Peyer's patch (tissue), 4 donors: ENCODE results near the gene UBE2E2. TPM values are rescaled to one million over a fixed set of nuclear protein-coding genes. Genes with fewer than 3 reads are reported as not detected.

Experiments
- DNase-seq, 3 donors: peaks; one replicate each; pipeline ENCODE4 v3.0.0-alpha.2; 2017 to 2019
- H3K27ac ChIP-seq, 4 donors: fragments of 200-600 bp; sonication (generic); one replicate each; pipeline ENCODE4 v1.5.1; 2016 to 2019
- H3K27me3 ChIP-seq, 2 donors: fragments of 200-600 bp; sonication (generic); one replicate each; pipeline ENCODE4 v1.5.1; 2019
- H3K36me3 ChIP-seq, 3 donors: fragments of 200-600 bp; sonication (generic); one replicate each; pipeline ENCODE4 v1.5.1; 2016 to 2019
- H3K4me1 ChIP-seq, 4 donors: fragments of 200-600 bp; sonication (generic); one replicate each; pipeline ENCODE4 v1.5.1; 2016 to 2019
- H3K4me3 ChIP-seq, 4 donors: fragments of 200-600 bp; sonication (generic); 1 replicate in 3 of 4; 2 replicates in 1 of 4; pipeline ENCODE4 v1.5.1; 2016 to 2019; ENCODE audit warnings: mild to moderate bottlenecking in 1 of 4
- H3K9me3 ChIP-seq, 4 donors: fragments of 200-600 bp; sonication (generic); one replicate each; pipeline ENCODE4 v1.5.1; 2016 to 2019; ENCODE audit warnings: mild to moderate bottlenecking in 1 of 4
- CTCF ChIP-seq, 6 experiments: fragments of 450-650 bp in 4 of 6; fragments of 200-600 bp in 2 of 6; sonication (generic) in 1 of 6; IDR thresholded peaks; one replicate each; pipeline ENCODE4 v1.5.1; 2017 to 2019; ENCODE audit warnings: antibody characterized with exemption in 6 of 6, mild to moderate bottlenecking in 3 of 6, moderate library complexity in 1 of 6
- POLR2A ChIP-seq, 2 donors: fragments of 450-650 bp; IDR thresholded peaks; one replicate each; pipeline ENCODE4 v1.5.1; 2017; ENCODE audit warnings: antibody characterized with exemption in 2 of 2, mild to moderate bottlenecking in 2 of 2, moderate library complexity in 2 of 2
- total RNA-seq, 4 donors: library from RNA; depleted of rRNA; stranded (reverse); fragments of >200 nt; gene quantifications; one replicate each; pipeline ENCODE4 v1.1.0, GENCODE V29; 2016

Gene UBE2E2
- total RNA-seq, 4 donors from 2014 or later: 0.70 to 37.1 (median 20.8) TPM

- no peaks in the 10 kb centered on the region for H3K27me3 ChIP-seq
- H3K36me3 ChIP-seq: no peaks in the 10 kb centered on the region
- TF ChIP-seq POLR2A (IDR thresholded peaks at IDR 0.05) (no peak), CTCF (IDR thresholded peaks at IDR 0.05) (no peak)
- H3K4me1 ChIP-seq: no peaks in the 10 kb centered on the region
- no peak overlapping the region for H3K4me3 ChIP-seq
- DNase-seq: no peak
- H3K27ac ChIP-seq: no peak overlapping the region
- no peaks in the 10 kb centered on the region for H3K9me3 ChIP-seq
Measured at GRCh38 chr3:23304424-23304823, 101.3 kb downstream of the UBE2E2 start.

GRCh38 chr3:23308986-23309625 lies 106.0 kb downstream of the UBE2E2 start:
- no peak overlapping the region for H3K4me3 ChIP-seq
- no peak for DNase-seq
- H3K9me3 ChIP-seq: no peaks in the 10 kb centered on the region
- no peaks in the 10 kb centered on the region for H3K27me3 ChIP-seq
- TF ChIP-seq POLR2A (IDR thresholded peaks at IDR 0.05): no peak
- no peak for TF ChIP-seq CTCF (IDR thresholded peaks at IDR 0.05)
- H3K4me1 ChIP-seq: no peaks in the 10 kb centered on the region
- no peak overlapping the region for H3K27ac ChIP-seq
- no peaks in the 10 kb centered on the region for H3K36me3 ChIP-seq

GRCh38 chr3:23312866-23313265 lies 109.7 kb downstream of the UBE2E2 start:
- TF ChIP-seq CTCF (IDR thresholded peaks at IDR 0.05) (no peak), POLR2A (IDR thresholded peaks at IDR 0.05) (no peak)
- DNase-seq: no peak
- no peak overlapping the region for H3K4me3 ChIP-seq

GRCh38 chr3:23314981-23315762 lies 112.0 kb downstream of the UBE2E2 start:
- TF ChIP-seq CTCF (IDR thresholded peaks at IDR 0.05) (no peak), POLR2A (IDR thresholded peaks at IDR 0.05) (no peak)
- H3K4me1 ChIP-seq: no peaks in the 10 kb centered on the region

More at GRCh38 chr3:23312866-23313265, 109.7 kb downstream of the UBE2E2 start:
- H3K36me3 ChIP-seq: no peaks in the 10 kb centered on the region
- H3K27ac ChIP-seq: no peak overlapping the region
- H3K9me3 ChIP-seq: no peaks in the 10 kb centered on the region
- no peaks in the 10 kb centered on the region for H3K4me1 ChIP-seq
- no peaks in the 10 kb centered on the region for H3K27me3 ChIP-seq

DNA sequence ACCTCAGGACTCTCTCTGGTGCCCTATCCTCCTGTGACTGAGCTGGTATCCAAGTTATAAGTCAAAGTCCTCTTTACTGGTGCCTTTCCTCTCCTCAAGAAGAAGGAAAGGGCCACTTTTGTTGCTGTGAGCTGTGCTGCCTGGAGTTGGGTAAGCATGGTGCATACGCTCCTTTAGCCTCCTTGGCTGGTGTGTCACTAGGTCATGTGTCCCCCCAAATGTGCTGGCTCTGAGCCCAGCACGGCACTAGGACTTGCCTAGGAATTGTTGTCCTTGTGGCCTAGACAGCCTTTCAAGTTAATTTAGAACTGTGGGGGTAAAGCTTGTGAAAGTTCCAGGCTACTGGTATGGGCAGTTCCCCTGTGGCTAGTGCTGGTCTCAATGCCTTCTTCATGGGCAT lies 113.8 kb downstream of the UBE2E2 start:
- Histone ChIP-seq H3K9me3 (no peaks in the 10 kb centered on the region), H3K27ac (no peak overlapping the region), H3K4me1 (no peaks in the 10 kb centered on the region), H3K36me3 (no peaks in the 10 kb centered on the region), H3K4me3 (no peak overlapping the region), H3K27me3 (no peaks in the 10 kb centered on the region)
- TF ChIP-seq CTCF (IDR thresholded peaks at IDR 0.05) (no peak), POLR2A (IDR thresholded peaks at IDR 0.05) (no peak)
- no peak for DNase-seq

More at GRCh38 chr3:23314981-23315762, 112.0 kb downstream of the UBE2E2 start:
- DNase-seq: no peak
- Histone ChIP-seq H3K27ac (no peak overlapping the region), H3K36me3 (no peaks in the 10 kb centered on the region), H3K4me3 (no peak overlapping the region), H3K9me3 (no peaks in the 10 kb centered on the region), H3K27me3 (no peaks in the 10 kb centered on the region)
